ENCODE data around the gene ARL6IP1.

GRCh38 chr16:18827890-18828289, 26.5 kb upstream of the ARL6IP1 start:
- TF ChIP-seq GABPA (IDR thresholded peaks at IDR 0.05; ENCODE audit: low read depth, low read length) = no peak
- TF ChIP-seq GABPA (CRISPR knock-in tag; IDR thresholded peaks at IDR 0.05; ENCODE audit: low read depth) = no peak
- no peak for TF ChIP-seq YY1 (IDR thresholded peaks at IDR 0.05; ENCODE audit: insufficient read depth, insufficient replicate concordance, low read depth, low read length)
